Measurements from ENCODE around the gene CLEC4M.

Gene CLEC4M, protein sequence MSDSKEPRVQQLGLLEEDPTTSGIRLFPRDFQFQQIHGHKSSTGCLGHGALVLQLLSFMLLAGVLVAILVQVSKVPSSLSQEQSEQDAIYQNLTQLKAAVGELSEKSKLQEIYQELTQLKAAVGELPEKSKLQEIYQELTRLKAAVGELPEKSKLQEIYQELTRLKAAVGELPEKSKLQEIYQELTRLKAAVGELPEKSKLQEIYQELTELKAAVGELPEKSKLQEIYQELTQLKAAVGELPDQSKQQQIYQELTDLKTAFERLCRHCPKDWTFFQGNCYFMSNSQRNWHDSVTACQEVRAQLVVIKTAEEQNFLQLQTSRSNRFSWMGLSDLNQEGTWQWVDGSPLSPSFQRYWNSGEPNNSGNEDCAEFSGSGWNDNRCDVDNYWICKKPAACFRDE

DNA sequence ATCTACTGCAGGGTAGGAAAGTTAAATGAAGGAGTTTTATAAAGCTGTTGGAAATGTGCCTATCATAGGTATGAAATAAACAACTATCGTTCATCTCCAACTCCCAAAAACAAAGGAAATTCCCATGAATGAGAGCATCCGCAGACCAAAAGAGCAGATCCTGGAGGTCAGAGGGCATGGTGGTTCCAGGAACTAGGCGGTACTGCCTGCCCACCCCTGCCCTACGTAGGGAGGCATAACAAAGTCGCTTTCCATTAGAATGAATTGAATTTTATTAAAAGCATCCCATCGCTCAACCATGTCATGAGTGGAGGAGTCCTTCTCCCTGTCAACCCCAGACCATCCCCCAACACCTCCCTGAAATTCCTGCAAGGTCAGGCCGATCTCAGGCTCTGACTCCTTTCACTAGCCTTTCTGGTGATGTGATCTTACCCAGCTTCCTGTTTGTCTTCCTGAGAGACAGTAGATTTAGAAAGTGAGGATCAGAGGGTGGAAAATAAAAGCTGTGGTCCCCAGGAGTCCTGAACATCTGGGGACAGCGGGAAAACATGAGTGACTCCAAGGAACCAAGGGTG is at the start of gene CLEC4M:
TSS of gene CLEC4M (plus strand) at position 525 of the 575 bp plus-strand sequence. CDS start at position 549, 24 bp downstream.
- DNase-seq = no peak

GRCh38 chr19:7715671-7716070 is 47.4 kb upstream of the CLEC4M start:
- no peak for DNase-seq

DNA sequence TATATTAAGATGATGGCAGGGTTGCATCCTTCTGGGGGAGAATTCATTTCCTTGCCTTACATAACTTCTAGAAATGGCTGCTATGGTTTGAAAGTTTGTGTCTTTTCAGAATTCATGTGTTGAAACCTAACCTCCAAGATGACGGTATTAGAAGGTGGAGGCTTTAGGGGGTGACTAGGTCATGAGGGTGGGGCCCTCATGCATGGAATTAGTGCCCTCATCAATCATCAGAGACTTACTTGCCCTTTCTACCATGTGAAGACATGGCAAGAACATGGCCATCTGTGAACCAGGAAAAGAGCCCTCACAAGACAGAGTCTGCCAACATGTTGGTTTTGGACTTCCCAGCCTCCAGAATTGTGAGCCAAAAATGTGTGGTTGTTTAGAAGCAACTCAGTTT is 46.3 kb upstream of the CLEC4M start:
- DNase-seq = no peak

- no peak for DNase-seq
Measured at GRCh38 chr19:7718668-7719067, 44.4 kb upstream of the CLEC4M start.

GRCh38 chr19:7720351-7720750 is 42.7 kb upstream of the CLEC4M start:
- DNase-seq = no peak

DNA sequence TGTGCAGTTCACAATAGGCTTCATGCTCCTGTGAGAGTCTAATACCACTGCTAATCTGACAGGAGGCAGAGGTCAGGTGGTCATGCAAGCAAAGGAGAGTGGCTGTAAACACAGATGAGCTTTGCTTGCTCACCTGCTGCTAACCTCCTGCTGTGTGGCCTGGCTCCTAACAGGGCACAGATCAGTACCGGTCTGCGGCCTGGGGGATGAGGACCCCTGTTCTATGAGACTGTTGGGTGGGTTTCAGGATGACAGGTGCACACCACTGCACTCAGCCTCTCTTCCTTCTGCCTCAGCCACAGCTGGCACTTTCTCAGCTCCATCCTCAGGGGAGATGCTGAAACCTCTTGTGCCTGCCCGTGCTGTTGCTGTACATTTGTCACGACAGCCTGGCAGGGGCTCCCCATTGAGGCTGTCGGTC is 40.8 kb upstream of the CLEC4M start:
- no peak for DNase-seq

- no peak for DNase-seq
Measured at GRCh38 chr19:7725791-7726190, 37.3 kb upstream of the CLEC4M start.

DNA sequence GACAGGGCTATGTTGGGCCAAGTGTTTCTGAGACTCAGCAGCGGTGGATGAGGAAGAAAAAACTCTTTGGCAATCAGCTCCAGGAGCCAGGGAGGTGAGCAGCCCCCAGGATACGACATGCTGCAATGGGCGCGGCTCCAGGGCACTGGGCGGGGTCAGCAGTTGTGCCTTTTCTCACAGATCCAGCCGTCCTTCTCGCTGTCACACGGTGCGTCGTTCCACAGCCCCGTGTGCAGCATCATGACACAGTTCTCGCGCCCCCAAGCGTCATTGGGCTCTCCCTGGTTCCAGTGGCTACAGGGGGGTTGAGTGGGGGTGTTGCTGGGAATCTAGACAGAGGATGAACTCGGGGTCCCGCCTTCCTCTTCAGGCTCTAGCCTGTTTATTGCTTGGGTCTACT is 33.8 kb upstream of the CLEC4M start:
- DNase-seq = no peak

DNA sequence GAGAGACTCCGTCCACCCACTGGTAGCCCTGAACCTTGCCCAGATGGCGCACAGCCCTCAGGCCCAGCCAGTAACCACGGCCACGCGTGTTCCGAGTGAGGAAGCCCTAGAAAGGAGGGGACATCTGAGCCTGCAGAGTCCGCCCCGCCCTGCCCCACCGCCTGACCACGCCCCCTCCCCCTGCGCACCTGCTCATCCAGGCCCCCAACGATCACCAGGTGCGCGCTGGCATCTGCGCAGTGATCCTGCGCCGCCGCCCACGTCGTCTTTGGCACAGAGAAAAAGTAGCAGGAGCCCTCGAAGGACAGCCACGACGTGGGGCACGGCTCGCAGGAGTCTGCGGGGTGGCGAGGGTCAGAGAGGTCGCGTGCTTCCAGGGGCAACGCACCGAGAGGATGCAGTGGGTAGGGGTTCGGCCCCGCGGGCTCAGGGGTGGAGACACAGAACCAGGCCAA is 33.2 kb upstream of the CLEC4M start:
- no peak for DNase-seq

DNA sequence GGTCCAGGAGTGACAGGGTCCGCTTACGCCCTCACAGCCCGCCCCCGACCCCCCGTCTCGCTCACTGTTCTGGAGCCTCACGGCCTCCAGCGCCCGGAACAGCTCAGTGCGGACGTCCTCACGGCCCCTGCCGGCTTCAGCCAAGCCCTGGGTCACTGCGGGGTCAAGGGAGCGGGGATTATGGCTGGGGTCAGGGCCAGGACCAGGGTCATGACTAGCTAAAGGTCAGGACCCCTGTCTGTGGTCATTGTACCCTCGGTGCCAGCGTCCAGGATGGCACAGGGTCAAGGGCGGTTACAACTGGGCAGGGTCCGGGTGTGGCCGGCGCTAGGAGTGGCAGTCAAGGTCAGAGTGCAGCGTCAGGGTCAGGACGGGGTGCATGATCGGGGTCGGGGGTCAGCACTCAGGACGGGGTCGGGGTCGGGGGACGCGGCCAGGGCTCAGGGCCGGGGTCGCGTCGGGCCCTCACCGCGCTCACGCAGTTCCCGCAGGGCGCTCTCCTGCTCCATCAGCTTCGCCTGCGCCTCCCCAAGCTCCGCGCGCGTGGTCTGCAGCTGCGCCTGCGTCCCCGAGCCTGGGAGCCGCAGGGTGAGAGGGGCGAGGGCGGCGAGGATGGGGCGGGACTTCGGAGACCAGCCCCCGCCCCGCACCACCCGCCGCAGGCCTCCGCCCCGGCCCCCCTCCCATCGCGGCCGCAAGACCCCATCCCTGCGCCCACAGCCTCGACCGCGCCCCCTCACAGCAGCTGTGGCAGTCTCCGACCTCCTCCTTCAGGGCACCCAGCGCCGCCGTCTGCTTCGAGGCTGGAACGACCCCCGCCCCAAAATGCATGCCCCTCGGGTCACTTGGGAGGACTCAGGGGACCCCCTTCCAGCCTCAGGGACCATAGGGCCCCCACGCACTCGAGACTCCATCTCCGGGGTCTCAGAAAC is 32.5 kb upstream of the CLEC4M start:
- DNase-seq = no peak

- DNase-seq = no peak
Measured at GRCh38 chr19:7731218-7731595, 31.8 kb upstream of the CLEC4M start.

GRCh38 chr19:7731615-7732014 is 31.4 kb upstream of the CLEC4M start:
- DNase-seq = no peak

- no peak for DNase-seq
Measured at GRCh38 chr19:7732045-7732444, 31.0 kb upstream of the CLEC4M start, which contains the start of gene CLEC4G. CLEC4G (minus strand) TSS chr19:7732110; CDS start chr19:7732102, 8 bp downstream.

DNA sequence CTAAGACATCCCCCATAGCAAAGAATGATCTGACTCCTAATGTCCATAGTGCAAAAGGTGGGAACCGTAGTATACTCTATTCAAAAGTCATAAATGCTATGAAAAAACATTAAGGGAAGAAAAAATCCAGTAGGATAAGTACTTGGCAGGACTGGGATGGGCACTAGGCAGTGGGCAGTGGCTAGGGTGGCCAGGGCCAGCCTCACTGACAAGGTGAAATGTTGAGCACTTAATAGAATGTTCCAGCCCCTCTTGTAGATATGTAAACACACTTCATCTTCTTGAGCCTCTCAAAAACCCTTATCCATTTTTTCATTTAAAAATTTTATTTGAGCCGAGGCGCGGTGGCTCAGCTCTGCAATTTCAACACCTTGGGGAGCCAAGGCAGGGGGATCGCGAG is 29.7 kb upstream of the CLEC4M start:
- no peak for DNase-seq

DNA sequence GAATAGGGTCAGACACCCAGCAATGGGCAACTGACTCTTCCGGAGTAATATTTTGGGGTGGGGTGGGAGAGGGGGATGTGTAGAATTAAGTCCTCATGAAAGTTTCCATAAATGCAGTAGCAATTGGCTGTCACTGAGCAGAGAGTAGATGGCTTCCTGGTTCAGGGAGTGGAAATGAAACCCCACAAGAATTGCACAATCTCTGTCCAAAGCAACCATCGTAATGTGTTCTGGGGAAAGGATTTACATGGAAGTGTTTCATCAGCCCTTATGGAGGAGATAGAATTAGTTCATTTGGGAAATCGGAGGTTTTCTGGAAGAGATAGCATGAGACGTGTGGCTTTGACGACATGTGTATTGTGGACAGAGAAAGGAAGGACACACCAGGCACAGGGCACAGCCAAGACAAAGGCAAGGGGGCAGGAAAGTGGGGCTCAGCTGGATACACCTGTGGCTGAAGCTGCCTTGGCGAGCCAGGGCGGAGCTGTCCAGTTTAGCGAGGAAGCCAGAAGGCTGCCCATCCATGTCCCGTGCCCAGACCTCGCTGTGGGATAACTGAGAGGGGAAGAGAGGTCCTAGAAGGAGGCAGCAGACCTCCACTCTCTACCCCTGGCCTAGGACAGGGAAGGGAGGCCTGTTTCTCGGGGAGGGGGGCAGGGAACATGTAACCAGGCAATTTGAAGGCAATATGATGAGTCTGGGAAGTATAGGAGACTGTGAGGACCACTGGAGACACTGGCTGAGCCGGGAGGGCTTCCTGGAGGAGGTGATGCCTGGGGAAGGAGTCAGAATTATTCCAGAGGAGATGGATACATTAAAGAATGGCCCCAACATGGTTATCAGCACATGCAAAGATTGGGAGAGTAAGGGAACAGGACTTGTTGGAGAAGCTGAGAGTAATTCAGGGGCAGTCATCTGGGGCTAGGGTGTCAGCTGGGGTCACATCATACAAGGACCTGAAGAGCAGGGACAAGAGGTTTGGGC is 28.5 kb upstream of the CLEC4M start:
- no peak for DNase-seq

DNA sequence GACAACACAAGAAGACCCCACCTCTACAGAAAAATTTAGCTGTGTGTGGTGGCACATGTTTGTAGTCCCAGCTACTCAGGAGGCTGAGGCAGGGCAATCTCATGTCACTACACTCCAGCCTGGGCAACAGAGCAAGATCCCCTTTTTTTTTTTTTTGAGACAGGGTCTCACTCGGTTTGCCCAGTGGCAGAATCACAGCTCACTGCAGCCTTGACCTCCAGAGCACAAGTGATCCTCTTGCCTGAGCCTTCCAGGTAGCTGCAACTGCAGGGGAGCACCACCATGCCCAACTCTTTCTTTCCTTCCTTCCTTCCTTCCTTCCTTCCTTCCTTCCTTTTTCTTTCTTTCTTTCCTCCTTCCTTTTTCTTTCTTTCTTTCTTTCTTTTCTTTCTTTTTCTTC is 26.9 kb upstream of the CLEC4M start:
- DNase-seq = no peak

DNA sequence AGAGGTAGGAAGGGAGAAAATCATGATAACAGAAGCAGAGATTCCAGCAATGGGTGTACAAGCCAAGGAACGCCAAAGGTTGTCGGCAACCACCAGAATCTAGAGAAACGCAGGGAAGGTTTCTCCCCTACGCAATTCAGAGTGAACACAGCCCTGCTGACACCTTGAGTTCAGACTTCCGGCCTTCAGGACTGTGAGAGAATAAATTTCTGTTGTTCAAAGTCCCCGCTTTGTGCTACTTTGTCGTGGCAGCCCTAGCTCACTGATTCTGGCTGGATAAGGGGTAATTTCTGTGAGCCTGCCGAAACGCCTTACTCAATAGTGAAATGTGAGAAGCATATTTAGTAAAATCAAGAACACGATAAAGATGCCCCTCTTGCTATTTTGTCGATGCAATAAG is 25.8 kb upstream of the CLEC4M start:
- DNase-seq = no peak

- no peak for DNase-seq
Measured at GRCh38 chr19:7738023-7738422, 25.0 kb upstream of the CLEC4M start.

- no peak for DNase-seq
Measured at GRCh38 chr19:7739211-7739755, 23.8 kb upstream of the CLEC4M start.

DNA sequence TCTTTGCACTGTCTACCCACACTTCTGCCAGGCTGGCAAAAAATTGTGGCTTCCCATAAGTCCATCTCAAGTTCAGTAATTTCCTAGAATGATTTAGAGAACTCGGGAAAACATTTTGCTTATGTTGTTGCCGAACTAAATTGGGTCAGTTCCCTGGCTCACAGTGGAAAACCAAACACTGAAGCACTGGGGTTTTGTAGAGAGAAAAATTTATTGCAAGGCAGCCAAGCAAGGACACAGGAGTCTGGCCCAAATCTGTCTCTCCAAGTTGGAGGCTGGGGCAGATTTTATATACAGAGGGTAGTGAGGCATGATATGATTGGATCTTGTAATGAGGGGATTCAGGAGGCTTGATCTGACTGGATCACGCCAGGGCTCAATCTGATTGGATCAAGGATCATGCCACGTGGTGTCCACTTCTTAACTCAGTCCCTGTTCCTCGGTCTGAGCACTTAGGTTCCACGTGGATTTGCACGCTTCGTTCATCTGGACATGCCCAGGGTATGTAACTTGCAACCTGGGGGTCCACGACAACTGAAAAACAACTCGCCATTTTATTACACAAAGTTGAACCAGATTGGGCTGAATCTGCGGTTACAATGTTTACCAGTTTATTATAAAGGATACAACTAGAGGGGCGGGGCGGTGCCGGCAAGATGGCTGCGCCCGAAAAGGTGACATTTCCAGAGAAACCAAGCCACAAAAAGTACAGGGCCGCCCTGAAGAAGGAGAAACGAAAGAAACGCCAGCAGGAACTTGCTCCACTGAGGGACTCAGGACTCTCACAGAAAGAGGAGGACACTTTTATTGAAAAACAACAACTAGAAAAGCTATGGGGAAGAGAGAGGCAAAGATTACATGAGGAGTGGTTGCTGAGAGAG is 23.0 kb upstream of the CLEC4M start:
- DNase-seq = no peak

DNA sequence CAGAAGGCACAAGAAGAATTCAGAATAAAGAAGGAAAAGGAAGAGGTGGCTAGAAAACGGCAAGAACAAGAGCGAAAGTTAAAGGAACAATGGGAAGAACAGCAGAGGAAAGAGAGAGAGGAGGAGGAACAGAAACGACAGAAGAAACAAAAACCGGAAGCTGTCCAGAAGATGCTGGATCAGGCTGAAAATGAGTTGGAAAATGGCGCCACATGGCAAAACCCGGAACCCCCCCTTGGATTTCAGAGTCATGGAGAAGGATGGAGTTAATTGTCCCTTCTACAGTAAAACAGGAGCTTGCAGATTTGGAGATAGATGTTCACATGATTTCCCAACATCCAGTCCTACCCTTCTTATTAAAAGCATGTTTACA is 22.4 kb upstream of the CLEC4M start:
- DNase-seq = no peak

Measured in NCI-H187 (cell line).